Globus pallidus (tissue), 1 donor: ENCODE measurements around the gene STARD13.

Experiments used
- DNase-seq: peaks from one replicate; pipeline ENCODE4 v3.0.0-alpha.2; 2015; ENCODE audit warnings: low spot score

Gene STARD13

GRCh38 chr13:33285420-33286124, at the start of gene STARD13:
Gene STARD13 (minus strand): TSS chr13:33285755. CDS start chr13:33285638, 117 bp downstream.
- DNase-seq = peak; percentile 97

GRCh38 chr13:33334831-33335230, 49.3 kb upstream of the STARD13 start:
- no peak for DNase-seq

GRCh38 chr13:33331962-33332361, 46.4 kb upstream of the STARD13 start:
- no peak for DNase-seq

GRCh38 chr13:33330483-33330882, 44.9 kb upstream of the STARD13 start:
- no peak for DNase-seq

GRCh38 chr13:33328701-33329100, 43.1 kb upstream of the STARD13 start:
- DNase-seq = no peak

- DNase-seq = no peak
These were observed 41.2 kb upstream of the STARD13 start for GRCh38 chr13:33326723-33327122.

- DNase-seq = no peak
These were observed 40.7 kb upstream of the STARD13 start for GRCh38 chr13:33326246-33326645.

- no peak for DNase-seq
These were observed 38.4 kb upstream of the STARD13 start for GRCh38 chr13:33323801-33324510.

- no peak for DNase-seq
These were observed 37.6 kb upstream of the STARD13 start for GRCh38 chr13:33322965-33323668.

- DNase-seq = no peak
These were observed 36.9 kb upstream of the STARD13 start for GRCh38 chr13:33322543-33322809.

GRCh38 chr13:33321686-33322542, 36.4 kb upstream of the STARD13 start:
- no peak for DNase-seq

- no peak for DNase-seq
These were observed 34.3 kb upstream of the STARD13 start for GRCh38 chr13:33319859-33320258.

- DNase-seq = no peak
These were observed 33.2 kb upstream of the STARD13 start for GRCh38 chr13:33318744-33319143.

- DNase-seq = no peak
These were observed 32.5 kb upstream of the STARD13 start for GRCh38 chr13:33318037-33318436.

- DNase-seq = no peak
These were observed 31.3 kb upstream of the STARD13 start for GRCh38 chr13:33316890-33317289.

- no peak for DNase-seq
These were observed 27.9 kb upstream of the STARD13 start for GRCh38 chr13:33313504-33313903.

GRCh38 chr13:33312861-33313212, 27.3 kb upstream of the STARD13 start:
- no peak for DNase-seq

GRCh38 chr13:33312150-33312860, 26.8 kb upstream of the STARD13 start:
- peak; percentile 70 for DNase-seq

GRCh38 chr13:33311040-33311439, 25.5 kb upstream of the STARD13 start:
- no peak for DNase-seq

GRCh38 chr13:33310245-33311038, 24.9 kb upstream of the STARD13 start:
- DNase-seq = no peak

- no peak for DNase-seq
These were observed 23.3 kb upstream of the STARD13 start for GRCh38 chr13:33308863-33309262.
